GM18951 (cell line): Measurements from ENCODE around the gene ANKRD50.

Source experiments
- POLR2A ChIP-seq: IDR thresholded peaks from 4 replicates; pipeline ENCODE4 v1.6.1; 2011; ENCODE audit warnings: mild to moderate bottlenecking; ENCODE audit not compliant: insufficient read length, insufficient read depth; ENCODE audit errors: extremely low read depth
- in situ Hi-C: fragments of 300-500 bp; cut with MboI; formaldehyde crosslinking; loops from one replicate; pipeline ENCODE4 v1.12.0; 2022; ENCODE audit warnings: low sequenced_read_pairs, mixed read lengths, inconsistent platforms; ENCODE audit not compliant: unreplicated experiment

ANKRD50 gene

GRCh38 chr4:124636788-124637187, 75.7 kb downstream of the ANKRD50 start:
- in situ Hi-C loops, result no loop called here
- no peak for TF ChIP-seq POLR2A

DNA sequence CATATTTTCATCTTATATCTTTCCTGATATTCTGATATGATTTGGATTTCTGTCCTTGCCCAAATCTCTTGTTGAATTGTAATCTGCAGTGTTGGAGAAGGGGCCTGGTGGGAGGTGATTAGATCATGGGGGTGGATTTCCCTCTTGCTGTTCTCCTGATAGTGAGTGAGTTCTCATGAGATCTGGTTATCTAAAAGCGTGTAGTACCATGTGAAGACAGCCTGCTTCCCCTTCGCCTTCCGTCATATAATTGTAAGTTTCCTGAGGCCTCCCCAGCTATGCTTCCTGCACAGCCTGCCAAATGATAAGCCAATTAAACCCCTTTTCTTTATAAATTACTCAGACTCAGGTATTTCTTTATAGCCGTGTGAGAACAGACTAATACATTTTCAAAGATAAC, 77.2 kb downstream of the ANKRD50 start:
- in situ Hi-C loops, result no loop called here
- TF ChIP-seq POLR2A, result no peak

GRCh38 chr4:124633285-124633941, 79.1 kb downstream of the ANKRD50 start:
- TF ChIP-seq POLR2A, result no peak
- in situ Hi-C loops, result no loop called here

GRCh38 chr4:124632439-124632838, 80.1 kb downstream of the ANKRD50 start:
- no peak for TF ChIP-seq POLR2A
- in situ Hi-C loops, result no loop called here

DNA sequence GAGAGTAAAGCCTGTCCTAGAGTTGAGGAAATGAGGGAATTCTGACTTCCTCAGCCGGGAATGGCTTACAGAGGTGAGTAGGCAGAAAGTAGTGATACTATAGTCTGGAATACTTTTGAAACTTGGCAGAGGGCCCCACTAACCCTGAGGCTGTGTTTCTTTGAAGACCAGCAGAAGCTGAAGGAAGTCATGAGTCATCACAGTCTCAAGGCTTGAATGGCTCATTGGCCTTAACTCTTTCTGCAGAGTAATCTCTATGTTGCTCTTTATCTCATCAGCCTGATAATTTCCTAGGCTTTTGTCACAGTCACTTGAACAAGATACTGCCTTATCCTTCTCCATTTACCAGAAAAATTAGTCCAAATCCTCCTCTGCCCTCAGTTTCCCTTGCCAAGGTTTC, 80.8 kb downstream of the ANKRD50 start:
- TF ChIP-seq POLR2A, result no peak
- in situ Hi-C loops, result no loop called here

DNA sequence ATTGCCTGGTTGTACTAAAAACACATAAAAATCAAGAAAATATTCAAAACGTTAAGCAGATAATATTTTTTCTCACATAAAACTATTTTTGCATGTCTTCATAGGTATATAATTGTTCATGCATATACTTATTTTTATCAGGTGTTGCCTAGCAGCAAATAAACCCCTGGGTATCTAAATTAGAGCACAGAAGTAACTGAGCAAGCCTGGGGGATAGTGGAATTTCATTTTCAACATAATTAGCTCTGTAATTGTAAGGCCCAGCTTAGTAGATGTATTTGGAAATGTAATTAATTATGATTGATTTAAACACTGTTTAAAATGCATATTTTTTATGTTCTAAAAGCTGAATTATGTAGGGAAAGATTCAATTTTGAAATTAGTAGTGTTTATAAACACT, 82.9 kb downstream of the ANKRD50 start:
- no peak for TF ChIP-seq POLR2A
- in situ Hi-C loops, result no loop called here
